HepG2 (cell line): ENCODE results near the gene RPS6KA5. TPM values are rescaled to one million over a fixed set of nuclear protein-coding genes. Genes with fewer than 3 reads are reported as not detected.

Experiments used
- ARNT2 ChIP-seq: sonication (generic); formaldehyde crosslinking; IDR thresholded peaks from 2 replicates; pipeline ENCODE4 v1.8.0; 2022; ENCODE audit warnings: mild to moderate bottlenecking, low read depth, missing genetic modification reagents, moderate library complexity
- KDM6A ChIP-seq: IDR thresholded peaks from 2 replicates; pipeline ENCODE4 v1.6.1; 2016; ENCODE audit warnings: low read depth
- KMT2B ChIP-seq: IDR thresholded peaks from 2 replicates; pipeline ENCODE4 v1.6.1; 2016; ENCODE audit warnings: missing genetic modification reagents, missing compliant biosample characterization
- RFXAP ChIP-seq: sonication (generic); formaldehyde crosslinking; IDR thresholded peaks from 2 replicates; pipeline ENCODE4 v1.4.0; 2020; ENCODE audit warnings: missing genetic modification reagents, borderline replicate concordance
- SRSF4 ChIP-seq: fragments of 200-400 bp; formaldehyde crosslinking; IDR thresholded peaks from one replicate; pipeline ENCODE4 v1.6.1; 2018; ENCODE audit warnings: mild to moderate bottlenecking, low read depth, low read length, moderate library complexity; ENCODE audit not compliant: poor library complexity, severe bottlenecking
- STAT6 ChIP-seq: sonication (generic); formaldehyde crosslinking; IDR thresholded peaks from 2 replicates; pipeline ENCODE4 v1.4.0; 2020; ENCODE audit warnings: missing genetic modification reagents, mild to moderate bottlenecking, borderline replicate concordance
- ZBTB14 ChIP-seq: sonication (generic); formaldehyde crosslinking; IDR thresholded peaks from 2 replicates; pipeline ENCODE4 v1.4.0; 2020; ENCODE audit warnings: missing genetic modification reagents
- ZBTB44 ChIP-seq: sonication (generic); formaldehyde crosslinking; IDR thresholded peaks from 2 replicates; pipeline ENCODE4 v1.4.0; 2020; ENCODE audit warnings: missing genetic modification reagents
- ZFX ChIP-seq: sonication (generic); formaldehyde crosslinking; IDR thresholded peaks from 2 replicates; pipeline ENCODE4 v1.4.0; 2020; ENCODE audit warnings: mild to moderate bottlenecking, low read depth, missing genetic modification reagents, moderate library complexity
- ZNF205 ChIP-seq: IDR thresholded peaks from 2 replicates; pipeline ENCODE4 v1.6.1; 2018; ENCODE audit warnings: missing biosample characterization, missing genetic modification reagents
- ZNF235 ChIP-seq: sonication (generic); formaldehyde crosslinking; IDR thresholded peaks from 2 replicates; pipeline ENCODE4 v1.8.1; 2023; ENCODE audit warnings: mild to moderate bottlenecking, missing genetic modification reagents, borderline replicate concordance
- ZNF296 ChIP-seq: sonication (generic); formaldehyde crosslinking; conservative IDR thresholded peaks from 2 replicates; pipeline ENCODE4 v1.5.0; 2020; ENCODE audit warnings: mild to moderate bottlenecking, missing genetic modification reagents
- ZNF382 ChIP-seq: sonication (generic); formaldehyde crosslinking; IDR thresholded peaks from 2 replicates; pipeline ENCODE4 v1.5.0; 2020; ENCODE audit warnings: missing genetic modification reagents, mild to moderate bottlenecking, borderline replicate concordance
- ZNF530 ChIP-seq: sonication (generic); formaldehyde crosslinking; IDR thresholded peaks from 2 replicates; pipeline ENCODE4 v1.5.0; 2020; ENCODE audit warnings: low read depth, mild to moderate bottlenecking, missing genetic modification reagents
- ZNF710 ChIP-seq: sonication (generic); formaldehyde crosslinking; IDR thresholded peaks from 2 replicates; pipeline ENCODE4 v1.5.0; 2020; ENCODE audit warnings: mild to moderate bottlenecking, missing genetic modification reagents, borderline replicate concordance
- ZNF775 ChIP-seq: sonication (generic); formaldehyde crosslinking; IDR thresholded peaks from 2 replicates; pipeline ENCODE4 v1.4.0; 2020; ENCODE audit warnings: missing genetic modification reagents, mild to moderate bottlenecking, moderate library complexity, borderline replicate concordance
- polyA plus RNA-seq, 8 experiments: library from polyadenylated mRNA; depleted of rRNA in 3 of 8; stranded (reverse) in 7 of 8; unstranded in 1 of 8; fragments of >200 nt; fragmentation: Illumina TruSeq in 4 of 8; extraction: Trizol in 4 of 8; gene quantifications; 2 replicates each; pipeline versions ENCODE4 v1.2.1 to v1.2.3, GENCODE V29; 2011 to 2016; ENCODE audit warnings: low read depth in 4 of 8, missing spikeins in 1 of 8, mixed read lengths in 1 of 8; ENCODE audit not compliant: insufficient read depth in 1 of 8
- total RNA-seq, 5 experiments: library from RNA; depleted of rRNA; stranded (reverse); fragments of >200 nt; fragmentation: Illumina TruSeq; extraction: Trizol; gene quantifications; 2 replicates each; pipeline ENCODE4 v1.2.3, GENCODE V29; 2016; ENCODE audit warnings: low read depth in 1 of 5

RPS6KA5 gene
- total and polyA plus RNA-seq, 2 of the 13 experiments (the other 11 are each of a cell fraction or from before 2014, with no cell fraction given) = 0.50 to 0.58 TPM

- no peak for TF ChIP-seq ZNF710 (CRISPR knock-in tag)
- no peak for TF ChIP-seq ZNF235
- TF ChIP-seq STAT6 = no peak
- TF ChIP-seq ZNF382 = no peak
- no peak for TF ChIP-seq ZBTB44 (CRISPR knock-in tag)
- peak; percentile 99 for TF ChIP-seq RFXAP
- no peak for TF ChIP-seq ZNF775
- no peak for TF ChIP-seq ARNT2
- TF ChIP-seq ZNF205 (CRISPR knock-in tag) = no peak
- no peak for TF ChIP-seq ZNF296
- peak; percentile 90; the same call in 1 of the 2 replicates for TF ChIP-seq ZBTB14
- TF ChIP-seq SRSF4 = no peak
- no peak for TF ChIP-seq KDM6A
- TF ChIP-seq ZNF530 (CRISPR knock-in tag) = no peak
- TF ChIP-seq KMT2B (CRISPR knock-in tag) = peak; percentile 72
- TF ChIP-seq ZFX (CRISPR knock-in tag) = no peak; the same call in 1 of the 2 replicates
Observed at GRCh38 chr14:91060351-91061055, at the start of gene RPS6KA5 (continued).
